Germinal center (tissue), 1 donor: ENCODE data around the gene ME3.
"Not testable (repeated sequence)": the region's sequence is repeated elsewhere in the genome, so short reads cannot be mapped to it uniquely, and the experiment has no call there.

ENCODE experiments used
- DNase-seq: peaks from one replicate; pipeline ENCODE4 v3.0.0; 2012; ENCODE audit warnings: mixed read lengths, low spot score

ME3 gene

GRCh38 chr11:86587264-86588193 is 84.9 kb downstream of the ME3 start:
- DNase-seq: no peak

DNA sequence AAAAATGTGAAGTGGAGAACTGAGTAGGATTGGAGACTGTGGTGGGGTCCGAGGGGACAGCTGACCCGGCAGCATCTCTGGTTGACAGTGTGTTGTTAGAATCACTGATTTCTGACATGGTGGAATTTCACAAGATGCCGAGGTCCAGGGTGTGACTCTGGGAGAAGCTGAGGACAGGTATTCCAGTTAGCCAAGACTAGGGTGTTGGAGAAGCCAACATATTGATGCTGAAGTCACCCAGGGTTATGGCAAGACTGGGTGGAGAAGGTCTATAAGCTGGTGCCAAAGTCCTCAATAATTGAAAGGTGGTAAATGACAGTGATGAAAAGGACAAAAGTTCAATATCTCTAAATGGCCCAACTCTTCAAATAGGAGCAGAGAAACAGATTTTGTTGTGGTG is 86.1 kb downstream of the ME3 start:
- DNase-seq: no peak

DNA sequence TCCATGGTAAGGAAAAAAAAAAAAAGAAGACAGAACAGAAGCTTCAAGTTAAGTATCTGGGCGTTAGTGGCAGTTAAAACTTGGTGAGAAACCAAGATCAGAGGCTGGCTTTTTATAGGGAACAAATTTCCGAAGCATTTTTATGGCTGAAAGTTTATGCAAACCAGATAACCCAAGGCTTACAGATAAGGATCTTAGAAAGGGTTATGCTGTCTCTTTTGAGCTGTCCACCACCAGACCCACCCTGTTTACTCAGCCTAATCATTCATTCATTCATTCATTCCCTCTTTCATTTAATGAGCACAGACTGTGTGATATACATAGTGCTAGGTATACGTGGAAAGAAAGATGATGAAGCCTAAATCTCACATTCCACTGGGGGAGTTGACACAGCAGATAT is 89.5 kb downstream of the ME3 start:
- DNase-seq: no peak

- DNase-seq: no peak
These were observed 91.9 kb downstream of the ME3 start for GRCh38 chr11:86580535-86580934.

GRCh38 chr11:86579406-86579731 is 93.0 kb downstream of the ME3 start:
- DNase-seq: no peak

- DNase-seq: no peak
These were observed 93.5 kb downstream of the ME3 start for GRCh38 chr11:86578727-86579405.

- no peak for DNase-seq
These were observed 94.5 kb downstream of the ME3 start for GRCh38 chr11:86577644-86578636.

DNA sequence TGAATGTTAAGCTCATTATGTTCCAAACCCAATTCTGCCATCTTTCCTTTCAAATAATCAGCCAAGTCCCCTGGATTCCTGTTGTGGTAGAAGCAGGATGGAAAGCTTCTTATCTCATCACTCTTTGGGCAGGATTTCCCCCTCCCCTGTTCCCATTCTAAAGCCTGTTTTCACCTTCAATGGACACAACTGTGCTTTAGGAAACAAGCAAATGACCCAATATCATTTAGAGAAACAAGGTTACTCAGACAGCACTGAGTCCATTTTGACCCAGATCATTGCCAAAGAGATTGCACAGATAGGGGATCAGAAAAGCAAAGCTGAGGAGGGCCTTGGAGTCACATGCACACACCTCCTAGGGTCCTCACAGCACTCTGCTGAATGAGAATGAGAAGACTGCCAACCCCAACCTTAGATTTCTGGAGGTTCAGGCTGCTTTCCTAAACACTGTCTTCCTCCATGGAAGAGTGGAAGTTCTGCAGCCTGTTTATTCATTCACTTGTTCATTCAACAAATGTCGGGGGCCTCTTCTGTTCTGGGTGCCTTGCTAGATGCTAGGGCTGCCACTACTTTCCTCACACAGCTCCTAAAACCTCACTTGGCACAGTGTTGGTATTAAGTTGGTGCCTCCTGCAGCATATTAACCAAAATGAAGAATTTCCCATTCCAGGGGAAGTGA is 95.3 kb downstream of the ME3 start:
- DNase-seq: no peak

GRCh38 chr11:86575927-86576326 is 96.5 kb downstream of the ME3 start:
- DNase-seq: no peak

DNA sequence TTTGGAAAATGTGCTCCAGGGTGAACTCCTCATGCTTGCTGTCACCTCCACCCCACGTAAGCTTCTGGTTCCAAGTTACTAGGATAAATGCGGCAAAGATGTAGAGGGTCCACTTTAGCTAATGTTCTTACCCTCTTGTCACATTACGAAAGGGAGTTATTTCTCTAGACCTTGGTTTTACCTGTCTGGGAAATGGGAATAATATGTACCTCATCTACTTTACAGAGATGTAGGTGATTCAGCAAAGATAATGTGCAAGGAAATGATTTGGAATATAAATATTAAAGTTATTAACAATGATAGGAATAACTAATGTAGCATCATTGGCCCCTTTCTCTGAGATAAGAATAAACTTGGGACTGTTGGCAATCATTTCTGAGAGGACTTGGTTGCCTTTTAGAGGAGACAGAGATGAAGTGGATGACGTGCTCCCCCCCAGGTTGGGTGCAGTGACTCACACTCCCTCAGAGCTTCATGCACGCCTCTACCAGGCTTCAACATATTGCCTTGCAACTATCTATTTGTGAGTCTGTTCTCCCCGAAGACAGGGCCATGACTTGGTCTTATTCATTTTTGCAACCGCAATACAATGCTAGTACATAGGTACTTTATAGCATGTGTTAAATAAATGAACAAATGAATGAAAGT is 97.1 kb downstream of the ME3 start:
- DNase-seq: no peak

GRCh38 chr11:86574493-86575207 is 97.8 kb downstream of the ME3 start:
- DNase-seq: no peak

DNA sequence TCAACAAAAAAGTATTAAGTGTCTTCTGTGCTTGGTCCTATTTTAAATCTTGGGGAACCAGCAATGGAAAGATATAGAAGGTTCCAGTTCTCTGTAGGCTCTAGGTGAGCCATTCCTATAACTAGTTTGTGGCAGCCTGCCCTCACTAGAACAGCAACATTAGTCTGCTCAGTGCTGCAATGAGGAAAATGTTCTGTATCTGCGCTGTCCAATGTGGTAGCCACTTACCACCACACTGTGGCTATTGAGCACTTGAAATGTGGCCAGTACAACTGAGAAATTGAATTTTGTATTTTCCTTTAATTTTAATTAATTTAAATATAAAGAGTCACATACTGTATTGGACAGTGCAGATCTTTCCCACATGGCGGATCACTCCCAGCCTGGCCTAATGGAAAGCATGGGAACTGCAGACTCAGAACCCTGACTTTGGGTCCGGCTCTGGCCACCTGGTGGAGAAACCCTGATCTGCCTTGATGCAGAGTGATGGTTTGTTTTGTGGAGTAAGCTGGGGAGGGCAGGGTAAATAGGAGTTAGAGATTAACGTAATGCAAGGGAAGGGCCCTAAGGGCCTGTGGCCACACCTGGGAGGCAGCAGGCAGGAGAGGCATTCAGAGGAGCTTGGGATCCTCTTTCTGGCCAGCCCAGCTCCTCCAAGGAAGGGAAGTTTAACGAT is 101.0 kb downstream of the ME3 start:
- no peak for DNase-seq

- no peak for DNase-seq
These were observed 102.0 kb downstream of the ME3 start for GRCh38 chr11:86570451-86570850.

GRCh38 chr11:86570020-86570419 is 102.4 kb downstream of the ME3 start:
- DNase-seq: no peak

DNA sequence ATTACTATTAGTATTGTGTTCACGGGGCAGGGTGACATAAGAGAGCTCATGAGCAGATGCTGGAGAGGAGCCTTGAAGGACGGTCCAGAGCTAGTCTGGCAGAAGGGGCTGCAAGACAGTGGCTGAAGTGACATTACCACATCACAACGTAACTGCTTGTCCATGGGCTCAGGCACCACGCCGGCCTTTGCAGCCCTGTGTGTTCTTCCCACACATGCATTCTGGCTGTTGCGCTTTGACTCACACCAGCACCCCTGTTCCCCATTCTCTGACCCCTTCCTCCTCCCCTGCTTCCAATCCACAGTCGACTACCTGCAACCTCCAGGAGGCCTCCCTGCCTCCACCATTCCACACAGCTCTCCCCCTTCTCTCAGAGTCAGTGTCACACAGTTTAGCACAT is 103.3 kb downstream of the ME3 start:
- DNase-seq: no peak

DNA sequence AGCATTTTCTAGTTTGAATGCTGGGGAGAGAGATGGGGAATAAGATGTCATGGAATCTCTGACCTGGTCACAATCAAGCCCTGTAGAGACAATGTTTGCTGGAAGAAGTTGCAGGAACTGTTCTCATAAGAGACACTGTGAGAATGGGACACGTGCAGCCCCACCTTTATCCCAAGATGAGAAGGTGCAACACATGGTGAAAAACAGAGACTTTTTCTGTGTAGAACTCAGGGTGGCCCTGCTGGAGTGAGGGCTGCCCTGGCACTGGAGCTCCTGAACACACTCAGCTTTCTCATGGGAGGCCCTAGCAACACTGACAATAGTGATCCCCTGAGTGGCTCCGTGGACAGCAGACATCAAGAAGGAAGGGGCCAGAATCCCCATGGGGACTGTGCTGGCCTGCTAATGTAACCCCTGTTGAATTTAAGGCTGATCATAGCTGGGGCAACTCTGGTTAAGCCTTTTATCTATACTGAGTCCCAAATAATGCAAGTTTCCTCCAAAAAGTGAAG is 106.6 kb downstream of the ME3 start:
- no peak for DNase-seq

DNA sequence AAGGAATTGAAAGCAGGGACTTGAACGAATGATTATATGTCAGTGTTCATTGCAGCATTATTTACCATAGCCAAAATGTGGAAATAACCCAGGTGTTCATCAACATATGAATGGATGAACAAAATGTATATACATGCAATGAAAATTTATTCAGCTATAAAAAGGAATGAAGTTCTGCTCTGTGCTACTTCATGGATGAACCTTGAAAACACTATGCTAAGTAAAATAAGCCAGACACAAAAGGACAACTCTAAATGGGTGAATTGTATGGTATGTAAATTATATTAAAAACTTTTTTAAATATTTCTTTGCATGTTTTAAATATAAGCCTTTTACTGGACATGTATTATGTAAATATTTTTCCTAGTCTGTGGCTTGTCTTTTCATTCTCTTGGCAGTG is 107.0 kb downstream of the ME3 start:
- no peak for DNase-seq

DNA sequence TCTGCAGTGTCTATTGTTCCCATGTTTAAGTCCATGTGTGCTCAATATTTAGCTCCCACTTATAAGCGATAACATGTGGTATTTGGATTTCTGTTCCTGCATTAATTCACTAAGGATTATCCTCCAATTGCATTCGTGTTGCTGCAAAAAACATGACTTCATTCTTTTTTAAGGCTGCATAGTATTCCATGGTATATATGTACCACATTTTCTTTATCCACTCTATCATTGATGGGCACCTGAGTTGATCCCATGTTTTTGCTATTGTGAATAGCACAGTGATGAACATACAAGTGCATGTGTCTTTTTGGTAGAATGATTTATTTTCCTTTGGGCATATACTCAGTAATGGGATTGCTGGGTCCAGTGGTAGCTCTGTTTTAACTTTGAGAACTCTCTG is 109.6 kb downstream of the ME3 start:
- DNase-seq: not testable (repeated sequence)

DNA sequence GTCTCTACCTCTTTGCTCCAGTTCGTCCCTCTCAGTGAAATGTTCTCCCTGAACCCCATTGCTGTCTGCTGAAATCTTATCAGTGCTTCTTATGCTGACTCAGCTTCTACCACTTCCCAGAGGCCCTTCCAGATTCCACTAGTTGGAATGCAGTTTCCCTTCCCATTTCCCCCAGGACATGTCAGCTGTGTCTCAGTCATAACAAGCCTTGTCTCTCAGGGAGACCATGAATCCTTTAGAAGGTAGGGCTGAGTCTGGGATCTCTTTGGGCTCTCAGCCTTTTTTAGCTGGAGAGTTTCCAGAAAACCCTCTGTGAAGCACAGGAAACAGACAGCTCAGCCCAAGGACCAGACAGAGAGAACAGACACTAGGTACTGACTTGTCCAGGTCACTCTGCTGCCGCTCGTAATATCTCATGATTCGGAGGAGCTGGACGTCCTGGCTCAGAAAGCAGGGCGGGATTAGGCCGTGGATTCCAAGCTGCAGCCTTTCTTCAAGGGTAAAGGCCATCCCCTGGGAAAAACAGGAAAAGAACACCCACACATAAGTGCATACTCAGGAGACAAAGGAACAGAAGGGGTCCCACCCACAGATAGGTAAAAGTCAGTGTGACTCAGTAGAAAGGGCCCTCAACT is 113.0 kb downstream of the ME3 start:
- no peak for DNase-seq
